Mammary epithelial cell (primary cell): ENCODE measurements around the gene BMF.

ENCODE experiments used
- EZH2 ChIP-seq: IDR thresholded peaks from 2 replicates; pipeline ENCODE4 v1.6.1; 2012; ENCODE audit warnings: low read length, inconsistent platforms, borderline replicate concordance
- TF ChIP-seq, protein P1 (sequence below), 2 donors: IDR thresholded peaks in 1 of 2; conservative IDR thresholded peaks in 1 of 2; 2 replicates each; pipeline ENCODE4 v1.5.1; 2011 to 2012; ENCODE audit warnings: inconsistent platforms in 2 of 2, low read length in 2 of 2, mild to moderate bottlenecking in 2 of 2, control low read depth in 1 of 2, low read depth in 1 of 2; ENCODE audit not compliant: insufficient read depth in 1 of 2; ENCODE audit errors: extremely low read depth in 1 of 2

DNA sequence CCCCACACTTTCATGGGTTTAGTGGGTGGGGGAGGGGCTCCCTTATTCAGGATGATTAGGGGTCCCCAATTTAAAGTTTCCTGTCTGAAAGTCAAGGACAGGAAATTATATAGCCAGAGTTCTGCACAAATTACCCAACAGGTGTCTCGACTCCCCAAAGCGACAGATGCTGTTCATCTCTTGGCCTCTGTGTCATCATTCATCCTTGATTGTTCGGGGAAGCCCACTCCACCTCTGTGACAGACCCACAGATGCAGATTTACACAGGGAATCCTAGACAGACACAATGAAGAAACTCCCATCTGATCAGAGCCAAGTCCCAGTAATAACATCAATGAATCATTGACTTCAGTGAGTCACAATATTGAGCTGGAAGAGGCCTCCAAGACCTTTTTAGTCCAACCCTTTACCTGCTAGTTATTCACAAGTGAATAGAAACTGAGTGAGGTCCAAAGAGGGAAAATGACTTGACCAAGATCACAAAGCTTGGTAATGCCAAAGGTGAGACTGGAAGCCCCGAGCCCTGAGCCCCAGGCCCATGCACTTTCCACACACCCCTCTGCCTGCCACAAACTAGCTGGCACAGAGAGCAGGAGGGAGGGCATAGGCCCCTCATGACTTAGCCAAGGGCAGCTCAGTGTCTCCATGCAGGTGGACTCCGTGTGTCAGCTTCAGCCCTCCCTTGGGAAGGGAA lies 61.8 kb downstream of the BMF start:
- TF ChIP-seq, protein P1, sequence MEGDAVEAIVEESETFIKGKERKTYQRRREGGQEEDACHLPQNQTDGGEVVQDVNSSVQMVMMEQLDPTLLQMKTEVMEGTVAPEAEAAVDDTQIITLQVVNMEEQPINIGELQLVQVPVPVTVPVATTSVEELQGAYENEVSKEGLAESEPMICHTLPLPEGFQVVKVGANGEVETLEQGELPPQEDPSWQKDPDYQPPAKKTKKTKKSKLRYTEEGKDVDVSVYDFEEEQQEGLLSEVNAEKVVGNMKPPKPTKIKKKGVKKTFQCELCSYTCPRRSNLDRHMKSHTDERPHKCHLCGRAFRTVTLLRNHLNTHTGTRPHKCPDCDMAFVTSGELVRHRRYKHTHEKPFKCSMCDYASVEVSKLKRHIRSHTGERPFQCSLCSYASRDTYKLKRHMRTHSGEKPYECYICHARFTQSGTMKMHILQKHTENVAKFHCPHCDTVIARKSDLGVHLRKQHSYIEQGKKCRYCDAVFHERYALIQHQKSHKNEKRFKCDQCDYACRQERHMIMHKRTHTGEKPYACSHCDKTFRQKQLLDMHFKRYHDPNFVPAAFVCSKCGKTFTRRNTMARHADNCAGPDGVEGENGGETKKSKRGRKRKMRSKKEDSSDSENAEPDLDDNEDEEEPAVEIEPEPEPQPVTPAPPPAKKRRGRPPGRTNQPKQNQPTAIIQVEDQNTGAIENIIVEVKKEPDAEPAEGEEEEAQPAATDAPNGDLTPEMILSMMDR (conservative IDR thresholded peaks at IDR 0.05 in 1 of 2, IDR thresholded peaks at IDR 0.05 in 1 of 2; ENCODE audit: extremely low read depth in 1 of 2, insufficient read depth in 1 of 2, low read depth in 1 of 2, low read length in 2 of 2): no peak
- TF ChIP-seq EZH2: no peak
